GM19239 (cell line): ENCODE data around the gene LECT2.

ENCODE experiments used
- DNase-seq: peaks from one replicate; pipeline ENCODE4 v3.0.0; 2011; ENCODE audit warnings: low spot score; ENCODE audit not compliant: insufficient read length
- FAIRE-seq: peaks from 2 replicates; lab custom pipeline; 2011; peaks lifted over from hg19 to GRCh38; lab: Jason Lieb, UNC

Gene LECT2

DNA sequence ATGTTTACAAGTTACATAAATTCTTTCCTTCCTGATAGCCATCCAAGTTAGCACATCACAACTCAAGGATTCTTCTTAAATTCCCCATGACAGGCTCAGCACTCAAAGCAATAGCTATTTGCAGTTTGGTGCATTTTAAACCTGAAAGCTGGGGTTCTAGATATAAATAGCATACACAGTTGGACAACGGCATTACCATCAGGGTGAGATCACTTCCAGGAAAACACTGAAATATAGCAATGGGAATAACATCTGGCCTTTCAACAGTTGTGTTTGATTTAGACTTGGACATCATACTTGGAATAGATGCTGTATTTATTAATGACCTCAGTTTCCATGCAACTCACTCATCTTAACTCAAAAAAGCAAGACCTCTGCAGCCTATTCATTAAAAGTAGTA lies 24.7 kb upstream of the LECT2 start:
- DNase-seq: no peak
- no peak for FAIRE-seq

- FAIRE-seq (no peak), DNase-seq (no peak)
Measured at GRCh38 chr5:135978993-135979392, 24.2 kb upstream of the LECT2 start.

- FAIRE-seq (no peak), DNase-seq (no peak)
Measured at GRCh38 chr5:135978212-135978631, 23.4 kb upstream of the LECT2 start.

- peak; percentile 16 for DNase-seq
- peak; percentile 74 for FAIRE-seq
Measured at GRCh38 chr5:135977375-135977928, 22.7 kb upstream of the LECT2 start.

DNA sequence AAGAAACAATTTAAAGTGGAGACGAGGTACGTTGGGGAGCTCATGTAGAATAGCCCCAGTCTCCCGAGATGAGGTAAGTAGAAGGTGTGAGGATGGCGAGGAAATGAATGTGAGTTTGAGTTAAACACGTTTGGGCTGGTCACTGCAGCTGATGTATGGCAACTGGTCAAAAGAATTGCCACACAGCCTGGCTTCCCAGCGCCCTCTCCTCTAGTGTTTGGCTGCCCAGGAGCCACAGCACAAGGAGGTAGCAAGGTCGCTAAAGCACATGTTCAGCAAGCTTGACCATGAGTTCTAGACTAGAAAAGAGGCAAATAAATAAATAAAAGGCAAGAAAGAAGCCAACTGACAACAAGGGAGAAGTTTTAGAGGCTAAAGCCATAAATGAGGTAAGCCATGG lies 21.4 kb upstream of the LECT2 start:
- DNase-seq (no peak), FAIRE-seq (no peak)

GRCh38 chr5:135975122-135975521 lies 20.3 kb upstream of the LECT2 start:
- FAIRE-seq (no peak), DNase-seq (no peak)

DNA sequence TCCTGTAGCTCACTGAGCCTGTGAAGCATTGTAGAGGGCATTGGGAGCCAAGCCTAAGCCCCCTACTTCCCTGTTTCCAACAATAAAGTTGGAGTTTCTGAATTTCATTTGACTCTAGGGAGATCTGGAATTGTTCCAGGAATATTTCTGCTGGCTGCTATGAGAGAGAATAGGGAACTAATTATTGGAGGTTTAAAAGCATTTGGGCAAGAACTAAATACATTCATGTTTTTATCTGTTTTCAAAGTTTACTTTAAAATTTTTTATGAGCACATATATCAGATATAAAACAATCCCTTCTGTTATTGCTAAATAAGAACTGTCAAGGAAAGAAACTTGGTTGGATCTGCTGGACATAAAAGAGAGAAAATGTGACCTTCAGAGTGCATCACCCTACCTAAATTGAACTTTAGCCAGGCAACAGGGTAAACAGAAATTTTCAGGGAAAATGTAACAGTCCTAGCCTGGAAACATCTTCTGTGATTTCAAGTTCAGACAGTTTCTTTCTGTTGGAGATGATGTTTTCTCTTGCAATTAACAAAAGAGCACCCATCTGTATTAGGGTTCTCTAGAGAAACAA lies 19.3 kb upstream of the LECT2 start:
- FAIRE-seq (no peak), DNase-seq (no peak)

DNA sequence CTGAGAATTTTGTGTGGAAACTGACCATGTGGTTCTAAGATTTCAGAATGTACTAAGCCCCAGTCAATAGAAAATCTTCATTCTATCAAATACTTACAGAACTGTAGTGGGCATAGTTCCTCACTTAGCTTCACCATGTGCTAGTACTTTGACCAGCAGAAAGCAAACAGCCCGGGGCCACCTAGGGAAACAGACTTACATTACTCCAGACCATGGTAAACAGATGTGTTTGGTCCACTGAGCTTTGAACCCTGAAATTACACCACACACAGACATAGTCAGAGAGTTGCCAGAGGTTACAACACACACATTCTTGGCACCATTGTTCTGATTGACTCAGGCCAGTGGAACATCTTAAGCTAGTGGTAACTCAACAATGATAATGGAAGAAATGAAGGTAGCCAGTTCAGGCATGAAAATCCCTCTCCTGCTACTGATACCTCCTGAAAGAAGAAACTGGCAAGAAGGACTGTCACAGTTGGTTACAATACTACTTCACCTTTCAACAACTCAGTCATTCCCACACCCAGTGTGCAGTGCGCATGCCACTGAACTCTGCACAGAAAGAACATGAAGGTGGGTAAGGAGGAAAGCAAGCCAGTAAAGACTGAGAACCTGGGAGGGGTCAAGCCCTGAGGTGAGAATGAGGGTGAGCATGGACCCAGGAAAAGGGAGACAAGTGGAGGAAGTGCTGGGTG lies 18.7 kb upstream of the LECT2 start:
- no peak for FAIRE-seq
- no peak for DNase-seq

DNA sequence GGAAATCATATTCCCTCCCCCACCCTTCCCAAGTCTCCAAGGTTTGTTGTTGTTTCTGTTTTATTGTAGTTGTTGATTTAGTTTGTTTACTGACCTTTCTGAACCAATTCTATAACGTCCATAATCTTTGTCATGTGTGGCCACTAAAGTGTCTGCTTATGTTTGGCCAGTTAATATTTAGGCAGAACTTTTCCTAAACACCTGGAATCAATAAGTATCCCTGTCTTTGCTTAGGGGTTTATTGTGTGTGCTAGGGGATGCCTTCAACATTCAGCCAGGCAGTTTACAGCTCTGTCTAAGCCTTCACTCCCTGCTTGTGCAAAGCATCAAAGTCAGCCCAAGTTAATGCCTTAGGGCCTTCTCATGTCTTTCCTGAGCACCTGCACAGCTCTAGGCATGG lies 16.9 kb upstream of the LECT2 start:
- DNase-seq: no peak
- no peak for FAIRE-seq

GRCh38 chr5:135966790-135967189 lies 12.0 kb upstream of the LECT2 start:
- FAIRE-seq (no peak), DNase-seq (no peak)

GRCh38 chr5:135966165-135966564 lies 11.4 kb upstream of the LECT2 start:
- DNase-seq: no peak
- no peak for FAIRE-seq

DNA sequence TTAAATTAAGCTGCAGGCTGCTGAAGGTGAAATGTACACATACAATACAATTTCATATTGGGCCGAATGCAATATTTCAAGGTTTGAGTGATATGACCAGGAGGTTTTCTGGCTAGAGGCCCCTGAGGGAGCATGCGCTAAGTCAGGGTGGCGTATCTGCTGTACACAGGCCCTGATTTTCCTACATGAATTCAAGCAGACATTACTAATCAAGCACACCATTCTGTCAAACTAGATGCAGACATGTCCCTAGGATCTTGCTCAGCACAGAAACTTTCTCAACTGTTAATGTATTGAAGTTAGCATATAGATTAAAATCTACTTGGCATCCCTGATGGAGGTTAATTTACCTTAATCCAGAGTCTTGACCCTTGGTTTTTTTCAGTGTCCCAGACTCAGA lies 10.7 kb upstream of the LECT2 start:
- DNase-seq: no peak
- FAIRE-seq: no peak

- FAIRE-seq: no peak
- no peak for DNase-seq
Measured at GRCh38 chr5:135964670-135965320, 10.0 kb upstream of the LECT2 start.

DNA sequence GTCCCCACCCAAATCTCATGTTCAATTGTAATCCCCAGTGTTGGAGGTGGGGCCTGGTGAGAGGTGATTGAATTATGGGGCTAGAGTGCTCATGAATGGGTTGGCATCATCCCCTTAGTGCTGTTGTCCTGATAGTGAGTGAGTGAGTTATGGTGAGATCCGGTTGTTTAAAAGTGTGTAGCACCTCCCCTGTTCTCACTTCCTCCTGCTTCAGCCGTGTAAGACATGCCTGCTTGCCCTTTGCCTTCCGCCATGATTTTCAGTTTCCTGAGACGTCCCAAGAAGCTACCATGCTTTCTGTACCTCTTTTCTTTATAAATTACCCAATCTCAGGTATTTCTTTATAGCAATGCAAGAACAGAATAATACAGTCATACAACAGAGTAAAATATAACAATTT lies 742 bp upstream of the LECT2 start:
- no peak for DNase-seq
- no peak for FAIRE-seq

DNA sequence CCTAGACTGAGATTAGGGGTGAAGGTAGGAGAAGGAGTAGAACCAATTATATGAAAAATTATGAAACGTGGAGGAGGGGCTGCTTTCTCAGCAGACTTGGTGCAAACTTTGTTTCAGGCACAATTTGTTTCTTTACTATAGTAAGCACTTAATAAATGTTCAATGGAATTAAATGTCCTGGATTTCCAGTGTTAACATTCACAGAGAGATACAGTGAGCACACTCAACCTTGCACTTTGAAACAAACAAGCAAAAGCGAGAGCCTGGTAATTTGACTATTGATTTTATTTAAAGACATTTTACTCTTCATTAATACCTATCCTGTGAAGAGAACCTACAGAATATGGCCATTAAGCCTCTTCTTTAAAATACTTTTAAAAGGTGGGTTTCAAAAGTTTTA lies 933 bp downstream of the LECT2 start:
- FAIRE-seq (no peak), DNase-seq (no peak)

DNA sequence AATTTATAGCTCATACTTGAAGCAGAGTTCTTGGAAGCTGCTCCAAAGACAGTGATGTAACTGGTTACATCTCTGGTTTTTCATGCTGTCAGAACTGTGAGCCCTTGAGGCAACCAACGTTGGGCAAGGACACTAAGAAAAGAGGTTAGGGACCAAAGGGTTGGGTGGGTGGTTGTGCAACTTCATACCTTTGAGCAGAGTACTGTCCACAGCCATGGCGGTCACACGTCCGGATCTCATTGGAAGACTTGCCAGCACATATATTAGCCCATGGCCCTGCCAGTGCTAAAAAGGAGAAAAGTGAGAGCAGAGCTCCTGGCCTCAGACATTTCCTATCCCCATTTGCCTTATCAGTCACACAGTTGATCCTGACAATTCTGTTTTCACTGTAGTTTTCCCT lies 2.1 kb downstream of the LECT2 start:
- FAIRE-seq: no peak

DNA sequence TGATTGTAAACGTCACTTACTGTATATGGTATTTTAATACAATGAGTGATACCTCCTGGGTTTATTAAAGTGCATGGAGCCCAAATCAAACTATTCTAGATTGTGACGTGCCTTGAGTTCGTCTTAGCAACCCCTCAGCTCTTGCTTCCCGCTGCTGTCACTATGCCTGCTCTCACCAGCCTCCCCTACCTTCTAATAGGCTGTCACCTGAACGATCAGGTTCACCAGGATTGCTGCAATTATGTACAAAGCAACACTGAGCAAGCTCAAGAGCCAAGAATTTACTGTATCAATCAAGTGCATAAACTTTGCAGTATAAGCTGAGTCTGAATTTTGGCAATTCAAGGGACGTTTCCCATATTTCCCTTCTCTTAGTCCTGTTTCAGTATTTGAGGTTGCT lies 3.0 kb downstream of the LECT2 start:
- FAIRE-seq (no peak), DNase-seq (no peak)

More for the DNA sequence above, 2.1 kb downstream of the LECT2 start:
- DNase-seq: no peak

DNA sequence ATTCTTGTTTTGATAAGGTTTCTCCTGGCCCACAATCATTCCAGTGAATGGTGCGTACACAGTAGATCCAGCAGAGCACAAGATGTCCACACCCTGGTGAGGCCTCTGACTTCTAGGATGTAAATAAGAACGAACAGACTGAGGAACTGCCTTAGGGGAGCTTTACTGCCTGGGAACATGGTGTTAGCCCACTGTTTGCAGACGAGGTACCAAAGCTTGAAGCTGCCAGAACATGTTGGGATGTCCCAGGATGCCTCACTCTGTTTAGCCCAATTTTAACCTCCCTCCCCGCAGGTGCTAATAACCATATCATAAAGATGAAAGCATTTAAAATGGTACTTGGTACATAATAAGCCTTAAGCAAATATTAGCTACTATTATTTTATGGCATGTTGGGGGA lies 3.5 kb downstream of the LECT2 start:
- DNase-seq: no peak

GRCh38 chr5:135950611-135951010 lies 4.2 kb downstream of the LECT2 start:
- FAIRE-seq (no peak), DNase-seq (no peak)

More for the DNA sequence above, 3.5 kb downstream of the LECT2 start:
- no peak for FAIRE-seq

GRCh38 chr5:135944967-135945560 lies 9.7 kb downstream of the LECT2 start:
- peak; percentile 86 for FAIRE-seq
- peak; percentile 20 for DNase-seq

DNA sequence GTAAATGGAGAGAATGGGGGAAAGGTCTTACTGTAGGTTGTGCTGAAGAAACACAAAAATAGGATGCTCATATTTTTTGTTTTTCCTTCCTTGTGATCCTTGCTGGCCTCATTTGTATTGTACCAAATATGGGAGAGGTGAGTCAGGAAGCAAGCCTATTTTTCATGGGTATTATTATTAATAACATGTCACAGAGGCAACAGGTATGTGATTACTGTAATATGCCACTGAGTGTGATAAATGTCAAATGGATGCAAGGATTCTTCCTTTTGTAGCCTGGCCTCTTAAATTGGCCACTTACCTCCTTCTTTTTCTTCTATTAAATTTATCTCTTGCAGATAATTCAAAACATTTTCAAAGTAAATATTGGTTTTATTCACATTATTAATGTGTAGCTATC lies 10.2 kb downstream of the LECT2 start:
- FAIRE-seq (no peak), DNase-seq (no peak)
